H9 (cell line): ENCODE results near the gene MYOD1. TPM values are rescaled to one million over a fixed set of nuclear protein-coding genes. Genes with fewer than 3 reads are reported as not detected.

ENCODE experiments used
- DNase-seq: peaks from one replicate; pipeline ENCODE4 v3.0.0-alpha.2; 2017
- H2AFZ ChIP-seq: one replicate; pipeline ENCODE4 v1.6.1; 2013; ENCODE audit warnings: mild to moderate bottlenecking, low read length, control low read depth, moderate library complexity
- H2AK5ac ChIP-seq: 2 replicates; pipeline ENCODE4 v1.6.1; 2013; ENCODE audit warnings: low read length, control low read depth, mixed read lengths; ENCODE audit not compliant: insufficient read length
- H2BK120ac ChIP-seq: one replicate; pipeline ENCODE4 v1.6.1; 2013; ENCODE audit warnings: low read depth, mild to moderate bottlenecking, low read length, control low read depth, inconsistent platforms; ENCODE audit not compliant: poor library complexity, severe bottlenecking
- H2BK12ac ChIP-seq: 2 replicates; pipeline ENCODE4 v1.6.1; 2013; ENCODE audit warnings: low read length, control low read depth, mixed read lengths, low read depth; ENCODE audit not compliant: insufficient read length
- H2BK15ac ChIP-seq: 2 replicates; pipeline ENCODE4 v1.6.1; 2013; ENCODE audit warnings: low read depth, low read length, control low read depth
- H2BK20ac ChIP-seq: one replicate; pipeline ENCODE4 v1.6.1; 2013; ENCODE audit warnings: low read depth, mild to moderate bottlenecking, low read length, control low read depth, inconsistent platforms; ENCODE audit not compliant: poor library complexity, severe bottlenecking
- H2BK5ac ChIP-seq: 2 replicates; pipeline ENCODE4 v1.6.1; 2013; ENCODE audit warnings: low read length, control low read depth, mixed read lengths; ENCODE audit not compliant: insufficient read length
- H3K14ac ChIP-seq: 2 replicates; pipeline ENCODE4 v1.6.1; 2013; ENCODE audit warnings: low read length, control low read depth; ENCODE audit not compliant: insufficient read depth
- H3K18ac ChIP-seq: 2 replicates; pipeline ENCODE4 v1.6.1; 2013; ENCODE audit warnings: low read depth, mild to moderate bottlenecking, mixed read lengths, low read length, control low read depth; ENCODE audit not compliant: insufficient read length
- H3K23ac ChIP-seq: 2 replicates; pipeline ENCODE4 v1.6.1; 2013; ENCODE audit warnings: low read length, control low read depth, mixed read lengths, low read depth; ENCODE audit not compliant: insufficient read length
- H3K23me2 ChIP-seq: 2 replicates; pipeline ENCODE4 v1.6.1; 2013; ENCODE audit warnings: low read depth, mild to moderate bottlenecking, mixed read lengths, low read length, control low read depth; ENCODE audit not compliant: insufficient read length, poor library complexity, severe bottlenecking
- H3K27ac ChIP-seq: 2 replicates; pipeline ENCODE4 v1.5.1; 2013; ENCODE audit warnings: low read length, control low read depth, mixed read lengths, low read depth; ENCODE audit not compliant: insufficient read length
- H3K27me3 ChIP-seq: 2 replicates; pipeline ENCODE4 v1.6.1; 2013; ENCODE audit warnings: low read length, control low read depth, inconsistent platforms; ENCODE audit not compliant: insufficient read depth
- H3K4ac ChIP-seq: 2 replicates; pipeline ENCODE4 v1.6.1; 2013; ENCODE audit warnings: low read depth, mild to moderate bottlenecking, control low read depth, inconsistent platforms, low read length, moderate library complexity
- H3K4me1 ChIP-seq: 2 replicates; pipeline ENCODE4 v1.6.1; 2013; ENCODE audit warnings: low read length, control low read depth, inconsistent platforms; ENCODE audit not compliant: insufficient read depth
- H3K4me2 ChIP-seq: 2 replicates; pipeline ENCODE4 v1.6.1; 2013; ENCODE audit warnings: low read length, control low read depth, mixed read lengths; ENCODE audit not compliant: insufficient read length, insufficient read depth
- H3K56ac ChIP-seq: 2 replicates; pipeline ENCODE4 v1.6.1; 2013; ENCODE audit warnings: low read depth, mild to moderate bottlenecking, mixed read lengths, low read length, control low read depth; ENCODE audit not compliant: insufficient read length
- H3K79me1 ChIP-seq: 2 replicates; pipeline ENCODE4 v1.6.1; 2013; ENCODE audit warnings: low read depth, mild to moderate bottlenecking, moderate library complexity, low read length, control low read depth, inconsistent platforms; ENCODE audit not compliant: insufficient read depth, poor library complexity, severe bottlenecking
- H3K79me2 ChIP-seq: 2 replicates; pipeline ENCODE4 v1.6.1; 2013; ENCODE audit warnings: low read length, control low read depth, inconsistent platforms; ENCODE audit not compliant: insufficient read depth
- H3K9ac ChIP-seq: 2 replicates; pipeline ENCODE4 v1.6.1; 2013; ENCODE audit warnings: low read length, control low read depth, mixed read lengths; ENCODE audit not compliant: insufficient read length; ENCODE audit errors: extremely low read depth
- H3K9me3 ChIP-seq: one replicate; pipeline ENCODE4 v1.6.1; 2013; ENCODE audit warnings: low read depth, low read length, inconsistent platforms; ENCODE audit not compliant: control insufficient read depth
- H3T11ph ChIP-seq: one replicate; pipeline ENCODE4 v1.6.1; 2013; ENCODE audit warnings: mild to moderate bottlenecking, low read length, control low read depth, inconsistent platforms
- H4K20me1 ChIP-seq: one replicate; pipeline ENCODE4 v1.6.1; 2013; ENCODE audit not compliant: control insufficient read depth, insufficient read length, insufficient read depth
- H4K5ac ChIP-seq: 2 replicates; pipeline ENCODE4 v1.6.1; 2013; ENCODE audit warnings: low read depth, mild to moderate bottlenecking, mixed read lengths, low read length, control low read depth; ENCODE audit not compliant: insufficient read length
- H4K8ac ChIP-seq: replicated peaks from 2 replicates; pipeline ENCODE4 v1.6.1; 2013; ENCODE audit warnings: low read length, control low read depth, mixed read lengths, low read depth; ENCODE audit not compliant: insufficient read length
- H4K91ac ChIP-seq: 2 replicates; pipeline ENCODE4 v1.6.1; 2013; ENCODE audit warnings: low read depth, mild to moderate bottlenecking, moderate library complexity, mixed read lengths, low read length, control low read depth; ENCODE audit not compliant: insufficient read length
- H3K27ac Mint-ChIP-seq, 3 experiments: 2 replicates in 2 of 3; 3 replicates in 1 of 3; pipeline ENCODE4 v1.8.0; 2020 to 2021; ENCODE audit warnings: mixed read lengths in 3 of 3, mild to moderate bottlenecking in 1 of 3, moderate library complexity in 1 of 3
- H3K27me3 Mint-ChIP-seq: 2 replicates; pipeline ENCODE4 v1.8.0; 2021; ENCODE audit warnings: low read depth, mild to moderate bottlenecking, moderate library complexity, mixed read lengths
- H3K36me3 Mint-ChIP-seq, 3 experiments: 2 replicates in 2 of 3; 3 replicates in 1 of 3; pipeline ENCODE4 v1.8.0; 2020 to 2021; ENCODE audit warnings: low read depth in 3 of 3, mixed read lengths in 3 of 3; ENCODE audit not compliant: insufficient read depth in 1 of 3
- H3K4me1 Mint-ChIP-seq, 2 experiments: 2 replicates each; pipeline ENCODE4 v1.8.0; 2020; ENCODE audit warnings: mixed read lengths in 2 of 2
- H3K4me3 Mint-ChIP-seq, 2 experiments: 2 replicates in 1 of 2; 3 replicates in 1 of 2; pipeline ENCODE4 v1.8.0; 2020 to 2021; ENCODE audit warnings: mild to moderate bottlenecking in 2 of 2, mixed read lengths in 2 of 2, moderate library complexity in 1 of 2
- H3K9me3 Mint-ChIP-seq, 2 experiments: 2 replicates in 1 of 2; 3 replicates in 1 of 2; pipeline ENCODE4 v1.8.0; 2020; ENCODE audit warnings: mild to moderate bottlenecking in 2 of 2, mixed read lengths in 2 of 2, moderate library complexity in 1 of 2
- CTCF ChIP-seq: fragments of 200-600 bp; sonication (generic); conservative IDR thresholded peaks from 3 replicates; pipeline ENCODE4 v1.8.0; 2021; ENCODE audit warnings: antibody characterized with exemption, mild to moderate bottlenecking
- WGBS: extraction: QIAGEN DNeasy Blood & Tissue Kit; methylation state at CpG from one replicate; pipeline ENCODE4 v1.1.7; 2013; ENCODE audit warnings: missing lambda C conversion rate, low lambda C conversion rate, mixed read lengths; ENCODE audit not compliant: insufficient read length; ENCODE audit errors: extremely low coverage; 5-methylcytosine and 5-hydroxymethylcytosine counted together
- total RNA-seq: library from RNA; stranded (reverse); gene quantifications from 2 replicates; pipeline ENCODE4 v1.2.1, GENCODE V29; 2021

Gene MYOD1
- total RNA-seq, 1 experiment from 2014 or later, result not detected

- no CpG with 5 or more reads among the region's 8 CpGs for WGBS
- H3K79me2 ChIP-seq, result no peaks in the 10 kb centered on the region
Measured at GRCh38 chr11:17766073-17766359, 46.6 kb downstream of the MYOD1 start.

More at GRCh38 chr11:17766073-17766359, 46.6 kb downstream of the MYOD1 start:
- Histone ChIP-seq H3K18ac (no peak overlapping the region), H2BK12ac (no peak overlapping the region), H2BK15ac (no peak overlapping the region), H3K23me2 (no peaks in the 10 kb centered on the region), H2AFZ (no peak overlapping the region), H3K27ac (no peak overlapping the region), H2BK5ac (no peak overlapping the region), H3K14ac (no peak overlapping the region), H4K91ac (no peak overlapping the region), H2AK5ac (no peak overlapping the region), H4K20me1 (no peaks in the 10 kb centered on the region), H3K9me3 (no peaks in the 10 kb centered on the region), H3K56ac (no peak overlapping the region), H3K23ac (no peak overlapping the region), H3T11ph (no peak overlapping the region), H3K27me3 (no peaks in the 10 kb centered on the region), H3K4me2 (no peak overlapping the region), H2BK120ac (no peak overlapping the region), H3K9ac (no peak overlapping the region), H3K4me1 (no peaks in the 10 kb centered on the region), H3K79me1 (no peaks in the 10 kb centered on the region), H2BK20ac (no peak overlapping the region), H4K8ac (no peak overlapping the region), H4K5ac (no peak overlapping the region), H3K4ac (no peak overlapping the region)
- no peak overlapping the region; a peak in 1 of 5 replicates for H3K4me3 Mint-ChIP-seq
- H3K4me1 Mint-ChIP-seq, result peaks cover 4 to 15% of the 10 kb centered on the region in 2 experiments; a peak in 3 of 4 replicates
- DNase-seq, result no peak
- no peaks in the 10 kb centered on the region; a peak in 2 of 5 replicates for H3K9me3 Mint-ChIP-seq
- H3K27ac Mint-ChIP-seq, result no peak overlapping the region
- TF ChIP-seq CTCF, result no peak
- no peaks in the 10 kb centered on the region for H3K36me3 Mint-ChIP-seq
- H3K27me3 Mint-ChIP-seq, result peaks cover 2% of the 10 kb centered on the region
